IMR-90 (cell line): Measurements from ENCODE around the gene ARID4B.

Experiments
- BHLHE40 ChIP-seq: fragments of 150-350 bp; IDR thresholded peaks from 2 replicates; pipeline ENCODE4 v1.6.1; 2016; ENCODE audit warnings: mild to moderate bottlenecking, low read depth, low read length
- CEBPB ChIP-seq: IDR thresholded peaks from 2 replicates; pipeline ENCODE4 v1.6.1; 2012; ENCODE audit warnings: low read depth, low read length, improper control_type of control experiment
- CHD1 ChIP-seq: IDR thresholded peaks from 2 replicates; pipeline ENCODE4 v1.6.1; 2012; ENCODE audit warnings: low read depth, low read length, improper control_type of control experiment
- CTCF ChIP-seq: conservative IDR thresholded peaks from 2 replicates; pipeline ENCODE4 v1.5.1; 2012; ENCODE audit warnings: mild to moderate bottlenecking, low read depth, low read length, improper control_type of control experiment
- ELK1 ChIP-seq: fragments of 150-350 bp; IDR thresholded peaks from 2 replicates; pipeline ENCODE4 v1.6.1; 2016; ENCODE audit warnings: low read depth, mild to moderate bottlenecking, low read length, moderate library complexity, borderline replicate concordance
- MAFK ChIP-seq: IDR thresholded peaks from 2 replicates; pipeline ENCODE4 v1.6.1; 2012; ENCODE audit warnings: low read depth, low read length, improper control_type of control experiment
- MXI1 ChIP-seq: IDR thresholded peaks from 2 replicates; pipeline ENCODE4 v1.6.1; 2012; ENCODE audit warnings: low read depth, mild to moderate bottlenecking, low read length, moderate library complexity, borderline replicate concordance
- POLR2A ChIP-seq: IDR thresholded peaks from 2 replicates; pipeline ENCODE4 v1.6.1; 2012; ENCODE audit warnings: mild to moderate bottlenecking, low read depth, low read length
- RFX5 ChIP-seq: IDR thresholded peaks from 2 replicates; pipeline ENCODE4 v1.8.0; 2012; ENCODE audit warnings: low read depth, mild to moderate bottlenecking, low read length, moderate library complexity
- USF2 ChIP-seq: fragments of 150-350 bp; IDR thresholded peaks from 2 replicates; pipeline ENCODE4 v1.6.1; 2017; ENCODE audit warnings: mild to moderate bottlenecking, antibody characterized with exemption, low read length, low read depth

- TF ChIP-seq CTCF (no peak), ELK1 (no peak), RFX5 (no peak), MAFK (no peak), CHD1 (no peak), POLR2A (no peak), MXI1 (no peak), BHLHE40 (no peak), USF2 (no peak), CEBPB (no peak)
These were observed 100.6 kb downstream of the ARID4B start for GRCh38 chr1:235227414-235227813.
